ENCODE data around the gene FZD10.

DNA sequence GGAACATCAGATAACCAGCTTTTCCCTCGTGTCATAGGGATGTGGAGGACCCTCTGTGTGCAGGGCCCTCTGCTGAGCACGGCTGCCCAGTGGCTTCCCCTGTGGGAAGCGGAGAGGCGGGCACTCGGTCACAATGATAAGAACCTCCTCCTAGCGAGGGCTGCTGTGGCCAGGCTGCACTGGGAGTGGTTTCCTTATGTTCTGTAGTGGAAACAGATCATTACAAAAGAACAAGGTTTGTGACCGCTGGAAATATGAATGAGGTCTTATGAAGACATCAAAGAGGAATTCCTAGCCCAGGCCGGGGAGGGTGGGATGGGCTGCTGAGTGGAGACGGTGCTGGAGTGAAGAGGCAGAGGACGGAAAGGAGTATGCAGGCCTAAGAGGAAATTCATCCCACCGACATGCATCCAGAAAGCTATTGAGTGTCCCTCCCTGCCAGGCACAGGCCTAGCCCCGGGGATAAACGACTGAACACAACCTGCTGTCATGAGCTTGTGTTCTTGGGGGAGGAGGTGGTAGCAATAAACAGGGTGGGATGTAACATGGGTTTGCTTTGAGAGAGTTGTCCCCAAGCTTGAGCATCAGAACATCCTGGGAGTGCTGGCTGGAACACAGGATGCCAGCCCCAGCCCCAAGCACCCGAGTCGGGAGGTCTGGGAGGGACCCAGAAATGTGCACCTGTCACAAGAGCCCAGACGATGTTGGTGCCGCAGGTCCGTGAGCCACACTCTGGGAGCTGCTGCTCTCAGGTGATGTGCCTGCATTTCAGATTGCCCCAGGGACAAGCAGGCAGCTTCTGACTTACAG lies 37.5 kb downstream of the FZD10 start:
- TF ChIP-seq RBBP5 (IDR thresholded peaks at IDR 0.05; ENCODE audit: borderline replicate concordance, low read depth, low read length) (no peak), RFX5 (IDR thresholded peaks at IDR 0.05; ENCODE audit: borderline replicate concordance, low read depth, low read length) (no peak), MAFK (IDR thresholded peaks at IDR 0.05; ENCODE audit: low read depth, low read length) (no peak), TAF1 (IDR thresholded peaks at IDR 0.05; ENCODE audit: low read depth, low read length) (no peak), JUND (IDR thresholded peaks at IDR 0.05; ENCODE audit: low read length) (no peak), RXRA (IDR thresholded peaks at IDR 0.05; ENCODE audit: insufficient read depth, low read depth, low read length) (no peak), CEBPB (IDR thresholded peaks at IDR 0.05; ENCODE audit: low read depth, low read length) (no peak), CTCF (IDR thresholded peaks at IDR 0.05; ENCODE audit: control extremely low read depth in 1 of 3, insufficient read depth in 1 of 3, low read depth in 1 of 3, low read length in 3 of 3) (no peak), POLR2A (IDR thresholded peaks at IDR 0.05; ENCODE audit: control extremely low read depth in 1 of 2, low read depth in 2 of 2, low read length in 2 of 2) (no peak), USF2 (IDR thresholded peaks at IDR 0.05; ENCODE audit: low read length) (no peak)
